ENCODE measurements around the gene LTK. TPM values are rescaled to one million over a fixed set of nuclear protein-coding genes. Genes with fewer than 3 reads are reported as not detected.
A peak's percentile ranks its signal among the peaks of the same experiment; 100 is the strongest.

LTK gene
- total RNA-seq, 1 donor from 2014 or later, result not detected

DNA sequence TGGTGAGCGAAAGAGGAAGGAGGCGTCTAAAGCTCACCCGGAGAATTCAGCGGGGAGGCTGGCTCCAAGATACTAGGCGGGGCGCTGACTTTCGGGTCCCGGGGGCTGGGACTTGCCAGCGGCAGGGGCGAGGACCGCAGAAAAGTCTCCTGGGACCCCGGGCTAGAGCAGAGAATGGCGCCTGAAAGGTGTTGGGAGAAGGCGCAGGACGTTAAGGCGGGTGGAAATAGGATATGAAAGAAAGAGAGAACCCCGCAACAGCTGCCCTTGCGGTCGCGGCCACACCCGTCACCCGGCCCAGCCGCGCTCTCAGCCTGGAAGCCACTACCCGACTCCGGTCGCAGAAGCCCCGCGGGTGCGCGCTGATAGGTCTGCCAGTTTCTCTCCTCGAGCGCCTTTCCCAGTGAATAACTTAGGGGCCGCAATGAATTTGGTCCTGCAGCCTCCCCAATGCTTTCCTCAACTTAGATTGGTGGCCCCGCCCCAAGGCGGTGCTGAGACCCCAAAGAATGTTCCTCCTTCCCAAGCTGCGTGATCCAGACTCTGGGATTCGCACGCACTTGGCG, 604 bp downstream of the LTK start:
- Histone ChIP-seq H3K27me3 (ENCODE audit: control insufficient read depth, insufficient read depth, low read length) (peaks cover 26% of the 10 kb centered on the region), H3K4me3 (ENCODE audit: low read depth, low read length) (no peak overlapping the region), H3K36me3 (ENCODE audit: control insufficient read depth, insufficient read depth, low read length) (peaks cover 1% of the 10 kb centered on the region)
- TF ChIP-seq, protein P1, sequence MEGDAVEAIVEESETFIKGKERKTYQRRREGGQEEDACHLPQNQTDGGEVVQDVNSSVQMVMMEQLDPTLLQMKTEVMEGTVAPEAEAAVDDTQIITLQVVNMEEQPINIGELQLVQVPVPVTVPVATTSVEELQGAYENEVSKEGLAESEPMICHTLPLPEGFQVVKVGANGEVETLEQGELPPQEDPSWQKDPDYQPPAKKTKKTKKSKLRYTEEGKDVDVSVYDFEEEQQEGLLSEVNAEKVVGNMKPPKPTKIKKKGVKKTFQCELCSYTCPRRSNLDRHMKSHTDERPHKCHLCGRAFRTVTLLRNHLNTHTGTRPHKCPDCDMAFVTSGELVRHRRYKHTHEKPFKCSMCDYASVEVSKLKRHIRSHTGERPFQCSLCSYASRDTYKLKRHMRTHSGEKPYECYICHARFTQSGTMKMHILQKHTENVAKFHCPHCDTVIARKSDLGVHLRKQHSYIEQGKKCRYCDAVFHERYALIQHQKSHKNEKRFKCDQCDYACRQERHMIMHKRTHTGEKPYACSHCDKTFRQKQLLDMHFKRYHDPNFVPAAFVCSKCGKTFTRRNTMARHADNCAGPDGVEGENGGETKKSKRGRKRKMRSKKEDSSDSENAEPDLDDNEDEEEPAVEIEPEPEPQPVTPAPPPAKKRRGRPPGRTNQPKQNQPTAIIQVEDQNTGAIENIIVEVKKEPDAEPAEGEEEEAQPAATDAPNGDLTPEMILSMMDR (IDR thresholded peaks at IDR 0.05; ENCODE audit: insufficient read depth, low read length, severe bottlenecking), result no peak
- DNase-seq (ENCODE audit: low read depth) (no peak), FAIRE-seq (no peak)

DNA sequence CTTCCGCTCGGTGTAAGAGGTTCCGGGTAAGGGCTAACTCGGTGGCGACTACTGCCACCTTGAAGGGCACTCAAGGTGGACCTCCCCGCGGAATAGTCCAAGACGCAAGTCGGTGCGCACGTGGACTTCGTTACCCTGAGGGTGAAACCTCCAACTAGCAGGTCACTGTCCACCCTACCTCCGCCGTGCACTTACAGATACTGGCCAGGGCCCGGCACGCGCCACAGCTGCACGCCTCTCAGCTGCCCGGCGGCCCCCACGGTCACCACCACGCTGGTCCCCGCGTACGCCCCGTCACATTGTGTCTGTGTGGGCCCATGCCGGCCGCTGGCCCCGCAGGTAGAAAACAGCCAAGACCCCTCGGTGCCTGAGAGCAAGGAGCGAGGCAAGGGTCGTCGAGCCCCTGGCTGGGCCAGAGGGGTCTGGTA, 1.1 kb downstream of the LTK start:
- no peak for DNase-seq (ENCODE audit: low read depth)
- TF ChIP-seq, protein P1 (IDR thresholded peaks at IDR 0.05; ENCODE audit: insufficient read depth, low read length, severe bottlenecking), result no peak
- no peak for FAIRE-seq
- H3K36me3 ChIP-seq (ENCODE audit: control insufficient read depth, insufficient read depth, low read length), result no peaks in the 10 kb centered on the region
- peaks cover 26% of the 10 kb centered on the region for H3K27me3 ChIP-seq (ENCODE audit: control insufficient read depth, insufficient read depth, low read length)
- H3K4me3 ChIP-seq (ENCODE audit: low read depth, low read length), result no peak overlapping the region

DNA sequence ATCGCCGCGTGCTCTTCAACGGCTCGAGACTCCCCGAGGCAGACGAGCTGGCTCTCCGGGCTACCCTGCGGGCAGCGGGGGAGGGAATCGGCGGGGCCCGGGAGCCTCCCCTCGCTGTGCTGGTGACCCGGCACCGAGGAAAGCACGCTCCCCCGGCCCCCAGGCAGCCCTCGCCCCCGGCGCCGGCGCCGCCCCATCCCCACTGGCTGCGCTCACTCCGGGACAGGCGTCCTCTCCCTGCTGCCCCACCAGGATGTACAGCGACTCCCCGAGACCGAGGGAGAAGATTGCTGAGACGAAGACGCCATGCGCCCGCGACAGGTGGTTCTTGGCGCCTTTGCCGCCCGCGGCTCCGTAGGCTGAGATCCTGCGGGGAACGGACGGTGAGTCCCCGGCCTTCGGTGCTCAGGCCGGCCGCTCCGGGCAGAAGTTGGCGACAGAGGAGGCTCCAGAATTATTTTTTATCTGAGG, 1.7 kb downstream of the LTK start:
- Histone ChIP-seq H3K27me3 (ENCODE audit: control insufficient read depth, insufficient read depth, low read length) (peaks cover 26% of the 10 kb centered on the region), H3K4me3 (ENCODE audit: low read depth, low read length) (peak overlapping the region; percentile 9), H3K36me3 (ENCODE audit: control insufficient read depth, insufficient read depth, low read length) (no peaks in the 10 kb centered on the region)
- DNase-seq (ENCODE audit: low read depth) (no peak), FAIRE-seq (no peak)
- TF ChIP-seq, protein P1 (IDR thresholded peaks at IDR 0.05; ENCODE audit: insufficient read depth, low read length, severe bottlenecking), result no peak

DNA sequence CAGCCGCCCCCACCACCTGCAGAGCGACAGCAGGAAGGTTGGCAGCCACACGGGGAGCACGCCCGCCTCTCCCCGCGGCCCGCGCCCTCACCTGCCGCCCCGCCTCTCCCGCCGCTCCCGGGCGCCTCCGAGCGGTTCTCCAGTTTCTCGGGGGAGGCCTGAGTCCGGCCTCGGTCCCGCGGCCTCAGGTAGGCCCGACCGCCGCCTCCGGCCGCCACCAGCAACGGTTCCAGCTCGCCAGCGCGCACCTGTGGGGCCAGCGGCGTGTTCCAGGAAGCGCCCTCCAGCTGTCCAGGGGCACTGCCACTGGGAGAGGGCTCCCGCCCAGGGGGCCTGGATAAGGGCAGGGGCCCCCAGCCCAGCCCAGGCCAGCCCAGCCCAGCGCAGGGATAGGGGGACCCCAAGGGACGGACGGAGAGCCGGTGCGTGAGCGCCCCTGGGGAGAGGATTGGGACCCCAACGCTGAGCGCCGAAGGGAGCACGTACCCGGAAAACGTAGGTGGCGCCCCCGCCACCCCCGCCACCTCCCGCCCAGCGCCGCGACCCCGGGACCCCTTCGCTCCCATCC, 2.2 kb downstream of the LTK start:
- H3K36me3 ChIP-seq (ENCODE audit: control insufficient read depth, insufficient read depth, low read length), result no peaks in the 10 kb centered on the region
- H3K4me3 ChIP-seq (ENCODE audit: low read depth, low read length), result peak overlapping the region; percentile 9
- no peak for FAIRE-seq
- H3K27me3 ChIP-seq (ENCODE audit: control insufficient read depth, insufficient read depth, low read length), result peaks cover 26% of the 10 kb centered on the region
- TF ChIP-seq, protein P1 (IDR thresholded peaks at IDR 0.05; ENCODE audit: insufficient read depth, low read length, severe bottlenecking), result no peak
- no peak for DNase-seq (ENCODE audit: low read depth)

DNA sequence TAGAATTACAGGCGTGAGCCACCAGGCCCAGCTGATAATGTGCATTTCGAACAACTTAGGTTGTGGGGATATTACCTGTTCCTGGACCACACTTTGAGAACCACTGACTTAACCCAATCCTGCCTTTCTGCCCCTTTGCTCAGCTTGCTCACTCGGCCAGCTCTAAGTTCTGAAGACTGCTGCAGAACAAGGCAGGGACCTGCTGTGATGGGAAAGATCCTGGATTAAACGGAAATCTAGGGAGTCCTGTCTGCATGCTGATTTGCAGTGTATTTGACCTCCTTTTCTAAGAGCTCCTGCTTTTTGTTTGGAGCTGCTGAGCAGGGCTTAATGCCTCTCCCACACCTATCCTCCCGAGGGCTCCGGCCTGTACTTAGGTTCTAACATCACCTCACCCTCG, 2.9 kb downstream of the LTK start:
- DNase-seq (ENCODE audit: low read depth), result no peak
- TF ChIP-seq, protein P1 (IDR thresholded peaks at IDR 0.05; ENCODE audit: insufficient read depth, low read length, severe bottlenecking), result no peak
- H3K36me3 ChIP-seq (ENCODE audit: control insufficient read depth, insufficient read depth, low read length), result no peaks in the 10 kb centered on the region
- peaks cover 27% of the 10 kb centered on the region for H3K27me3 ChIP-seq (ENCODE audit: control insufficient read depth, insufficient read depth, low read length)
- no peak overlapping the region for H3K4me3 ChIP-seq (ENCODE audit: low read depth, low read length)
- no peak for FAIRE-seq
